Measurements from ENCODE around the gene PARD3B.

- no peak for TF ChIP-seq POLR2A (IDR thresholded peaks at IDR 0.05; ENCODE audit: low read depth, low read length)
- no peak for TF ChIP-seq POLR2AphosphoS5 (IDR thresholded peaks at IDR 0.05; ENCODE audit: low read depth, low read length)
These were observed 14.8 kb upstream of the PARD3B start for GRCh38 chr2:204530464-204530805.

Data from GM12891 (cell line).